Smooth muscle cell (in vitro differentiated cells): Measurements from ENCODE around the gene CISD1. TPM values are rescaled to one million over a fixed set of nuclear protein-coding genes. Genes with fewer than 3 reads are reported as not detected.

ENCODE experiments used
- DNase-seq: peaks from one replicate; lab custom pipeline; 2025; ENCODE audit not compliant: unreplicated experiment; lab: John Stamatoyannopoulos, UW
- H2AFZ ChIP-seq: fragments of 200-600 bp; sonication (generic); 2 replicates; pipeline ENCODE4 v1.6.0; 2016; ENCODE audit warnings: antibody characterized with exemption, low read depth, mild to moderate bottlenecking
- H3F3A ChIP-seq: fragments of 200-600 bp; sonication (generic); 2 replicates; pipeline ENCODE4 v1.6.0; 2017; ENCODE audit warnings: antibody characterized with exemption, low read depth
- H3K27ac ChIP-seq: fragments of 200-600 bp; sonication (generic); 2 replicates; pipeline ENCODE4 v1.5.1; 2016; ENCODE audit warnings: low read depth, mild to moderate bottlenecking
- H3K27me3 ChIP-seq: fragments of 200-600 bp; sonication (generic); 2 replicates; pipeline ENCODE4 v1.6.1; 2016; ENCODE audit warnings: low read depth, mild to moderate bottlenecking
- H3K36me3 ChIP-seq: fragments of 200-600 bp; sonication (generic); 2 replicates; pipeline ENCODE4 v1.5.1; 2016; ENCODE audit warnings: low read depth
- H3K4me1 ChIP-seq: fragments of 200-600 bp; sonication (generic); 2 replicates; pipeline ENCODE4 v1.5.1; 2016; ENCODE audit warnings: low read depth
- H3K4me2 ChIP-seq: fragments of 200-600 bp; sonication (generic); 2 replicates; pipeline ENCODE4 v1.6.0; 2016; ENCODE audit warnings: mild to moderate bottlenecking
- H3K4me3 ChIP-seq: fragments of 200-600 bp; sonication (generic); 2 replicates; pipeline ENCODE4 v1.5.1; 2016; ENCODE audit warnings: mild to moderate bottlenecking
- H3K79me2 ChIP-seq: fragments of 200-600 bp; sonication (generic); 2 replicates; pipeline ENCODE4 v1.6.0; 2016; ENCODE audit warnings: low read depth, mild to moderate bottlenecking
- H3K9ac ChIP-seq: fragments of 200-600 bp; sonication (generic); 2 replicates; pipeline ENCODE4 v1.6.0; 2016; ENCODE audit warnings: low read depth
- H3K9me3 ChIP-seq: fragments of 200-600 bp; sonication (generic); replicated peaks from 2 replicates; pipeline ENCODE4 v1.5.1; 2016; ENCODE audit warnings: low read depth
- H4K20me1 ChIP-seq: fragments of 200-600 bp; sonication (generic); 2 replicates; pipeline ENCODE4 v1.6.0; 2016; ENCODE audit warnings: low read depth
- WGBS: methylation state at CpG from one replicate; pipeline ENCODE4 v1.1.7; 2016; ENCODE audit warnings: low lambda C conversion rate; 5-methylcytosine and 5-hydroxymethylcytosine counted together
- polyA plus RNA-seq: library from polyadenylated mRNA; unstranded; fragments of >200 nt; fragmentation: Nextera tagmentation; extraction: Ambion mirVana; gene quantifications from 2 replicates; pipeline ENCODE4 v1.2.1, GENCODE V29; 2016
- total RNA-seq: library from RNA; depleted of rRNA; stranded (reverse); fragments of >200 nt; gene quantifications from 2 replicates; pipeline ENCODE4 v1.2.3, GENCODE V29; 2014
- TF ChIP-seq, protein P1 (sequence below): fragments of 200-600 bp; sonication (generic); IDR thresholded peaks from 2 replicates; pipeline ENCODE4 v1.5.1; 2017; ENCODE audit warnings: borderline replicate concordance, mild to moderate bottlenecking, antibody characterized with exemption; ENCODE audit not compliant: insufficient read depth, poor library complexity, severe bottlenecking

The CISD1 gene
- total and polyA plus RNA-seq, 2 experiments from 2014 or later, result 14.2 to 37.4 TPM

DNA sequence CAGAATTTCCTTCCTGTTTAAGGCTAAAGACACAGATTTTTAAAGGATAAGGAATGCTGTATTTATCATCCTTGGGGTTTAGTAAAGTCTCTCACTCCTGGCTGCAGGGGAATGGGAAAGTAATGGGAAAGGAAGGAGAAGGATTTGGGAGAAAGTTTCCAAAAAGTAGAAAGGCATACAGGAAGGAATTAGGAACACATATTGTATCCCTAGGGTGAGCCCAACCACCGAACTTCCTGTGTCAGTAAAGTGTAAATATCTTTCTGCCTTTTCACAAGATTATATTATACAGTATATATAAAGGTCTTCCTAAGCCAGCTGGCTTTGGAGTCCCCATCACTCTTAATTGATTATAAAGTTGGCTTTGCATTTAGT is 53.9 kb downstream of the CISD1 start:
- Histone ChIP-seq H3F3A (no peaks in the 10 kb centered on the region), H3K9me3 (no peaks in the 10 kb centered on the region), H3K4me3 (no peak overlapping the region), H2AFZ (no peak overlapping the region), H3K79me2 (no peaks in the 10 kb centered on the region), H3K27ac (no peak overlapping the region), H3K4me1 (peaks cover 4% of the 10 kb centered on the region), H4K20me1 (no peaks in the 10 kb centered on the region), H3K9ac (no peak overlapping the region), H3K4me2 (no peak overlapping the region), H3K36me3 (no peaks in the 10 kb centered on the region), H3K27me3 (no peaks in the 10 kb centered on the region)
- no peak for DNase-seq
- TF ChIP-seq, protein P1, sequence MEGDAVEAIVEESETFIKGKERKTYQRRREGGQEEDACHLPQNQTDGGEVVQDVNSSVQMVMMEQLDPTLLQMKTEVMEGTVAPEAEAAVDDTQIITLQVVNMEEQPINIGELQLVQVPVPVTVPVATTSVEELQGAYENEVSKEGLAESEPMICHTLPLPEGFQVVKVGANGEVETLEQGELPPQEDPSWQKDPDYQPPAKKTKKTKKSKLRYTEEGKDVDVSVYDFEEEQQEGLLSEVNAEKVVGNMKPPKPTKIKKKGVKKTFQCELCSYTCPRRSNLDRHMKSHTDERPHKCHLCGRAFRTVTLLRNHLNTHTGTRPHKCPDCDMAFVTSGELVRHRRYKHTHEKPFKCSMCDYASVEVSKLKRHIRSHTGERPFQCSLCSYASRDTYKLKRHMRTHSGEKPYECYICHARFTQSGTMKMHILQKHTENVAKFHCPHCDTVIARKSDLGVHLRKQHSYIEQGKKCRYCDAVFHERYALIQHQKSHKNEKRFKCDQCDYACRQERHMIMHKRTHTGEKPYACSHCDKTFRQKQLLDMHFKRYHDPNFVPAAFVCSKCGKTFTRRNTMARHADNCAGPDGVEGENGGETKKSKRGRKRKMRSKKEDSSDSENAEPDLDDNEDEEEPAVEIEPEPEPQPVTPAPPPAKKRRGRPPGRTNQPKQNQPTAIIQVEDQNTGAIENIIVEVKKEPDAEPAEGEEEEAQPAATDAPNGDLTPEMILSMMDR, result no peak
- 74% methylated on average over 1 of the region's 1 CpG for WGBS

DNA sequence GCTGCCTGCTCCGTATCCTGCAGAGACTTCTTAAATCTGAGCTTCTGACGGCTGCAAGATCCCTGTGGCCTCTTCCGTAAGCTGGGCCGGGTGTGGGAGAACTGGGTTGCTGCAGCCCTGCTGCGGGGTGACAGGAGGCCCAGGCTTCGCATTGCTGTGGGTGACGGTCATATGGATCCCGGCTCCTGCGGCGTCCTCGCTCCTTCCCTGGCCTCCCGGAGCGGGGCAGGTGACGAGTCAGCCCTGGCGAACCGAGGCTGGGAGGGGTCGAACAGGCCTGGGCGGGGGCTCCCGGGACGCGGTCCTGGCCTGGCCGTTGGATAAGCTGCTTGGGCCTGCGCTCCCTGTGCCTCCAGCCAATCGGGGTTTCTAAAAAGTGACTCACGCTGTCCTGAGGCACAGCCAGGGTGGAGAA is 58.0 kb downstream of the CISD1 start:
- Histone ChIP-seq H3K4me1 (no peaks in the 10 kb centered on the region), H2AFZ (no peak overlapping the region), H4K20me1 (no peaks in the 10 kb centered on the region), H3K79me2 (no peaks in the 10 kb centered on the region), H3K27ac (no peak overlapping the region), H3F3A (no peaks in the 10 kb centered on the region), H3K9ac (no peak overlapping the region), H3K4me3 (no peak overlapping the region), H3K4me2 (peak overlapping the region; percentile 35), H3K27me3 (no peaks in the 10 kb centered on the region), H3K36me3 (no peaks in the 10 kb centered on the region), H3K9me3 (no peaks in the 10 kb centered on the region)
- TF ChIP-seq, protein P1, result no peak
- no peak for DNase-seq
- WGBS, result 75% methylated on average over 25 of the region's 25 CpGs

DNA sequence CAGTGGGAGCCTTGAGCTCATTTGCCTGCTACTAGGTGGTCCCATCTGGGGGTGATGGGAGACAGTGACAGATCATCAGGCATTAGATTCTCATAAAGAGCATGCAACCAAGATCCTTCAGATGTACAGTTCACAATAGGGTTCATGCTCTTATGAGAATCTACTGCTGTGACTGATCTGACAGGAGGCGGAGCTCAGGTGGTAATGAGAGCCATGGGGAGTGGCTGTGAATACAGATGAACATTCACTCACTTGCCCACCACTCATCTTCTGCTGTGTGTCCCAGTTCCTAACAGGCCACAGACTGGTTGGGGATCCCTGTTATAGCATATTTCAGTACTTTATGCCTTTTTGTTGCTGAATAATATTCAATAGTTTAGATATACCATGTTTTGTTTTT is 59.3 kb downstream of the CISD1 start:
- no peaks in the 10 kb centered on the region for H3K4me1 ChIP-seq
- no peak overlapping the region for H3K4me3 ChIP-seq
- DNase-seq, result no peak

DNA sequence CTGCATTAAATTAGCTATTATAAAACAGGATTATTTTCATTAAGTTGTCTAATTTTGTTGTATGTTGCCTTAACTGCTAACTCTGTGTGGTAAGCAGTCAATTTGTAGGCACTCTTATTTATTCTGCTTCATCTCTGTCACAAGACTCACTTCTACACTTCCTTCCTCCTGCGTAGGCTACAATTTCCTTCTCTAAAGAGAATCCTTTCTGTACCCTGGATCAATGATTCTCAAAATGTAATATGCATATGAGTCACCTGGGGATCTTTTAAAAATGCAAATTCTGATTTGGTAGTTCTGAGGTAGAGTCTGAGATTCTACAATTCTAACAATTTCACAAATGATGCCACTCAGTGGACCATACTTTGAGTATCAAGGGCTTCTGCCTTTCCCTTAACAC is 61.5 kb downstream of the CISD1 start:
- no peak overlapping the region for H2AFZ ChIP-seq
- no peak overlapping the region for H3K4me3 ChIP-seq
- H3K27me3 ChIP-seq, result no peaks in the 10 kb centered on the region
- H4K20me1 ChIP-seq, result no peaks in the 10 kb centered on the region
- H3K36me3 ChIP-seq, result no peaks in the 10 kb centered on the region
- H3K9ac ChIP-seq, result no peak overlapping the region
- no peaks in the 10 kb centered on the region for H3K9me3 ChIP-seq
- H3K4me1 ChIP-seq, result no peaks in the 10 kb centered on the region
- no peak overlapping the region for H3K4me2 ChIP-seq
- no peak for DNase-seq
- H3K27ac ChIP-seq, result no peak overlapping the region
- no peaks in the 10 kb centered on the region for H3F3A ChIP-seq
- peaks cover under 1% of the 10 kb centered on the region for H3K79me2 ChIP-seq
- TF ChIP-seq, protein P1, result no peak
- 100% methylated on average over 1 of the region's 1 CpG for WGBS

More for the DNA sequence above, 59.3 kb downstream of the CISD1 start:
- no peaks in the 10 kb centered on the region for H3K27me3 ChIP-seq
- H4K20me1 ChIP-seq, result no peaks in the 10 kb centered on the region
- WGBS, result 100% methylated on average over 1 of the region's 1 CpG
- no peaks in the 10 kb centered on the region for H3K9me3 ChIP-seq
- H3K36me3 ChIP-seq, result no peaks in the 10 kb centered on the region
- H3K9ac ChIP-seq, result no peak overlapping the region
- H2AFZ ChIP-seq, result no peak overlapping the region
- no peaks in the 10 kb centered on the region for H3K79me2 ChIP-seq
- no peaks in the 10 kb centered on the region for H3F3A ChIP-seq
- no peak overlapping the region for H3K4me2 ChIP-seq
- no peak overlapping the region for H3K27ac ChIP-seq
- TF ChIP-seq, protein P1, result no peak
